Activated CD4-positive, alpha-beta T cell treated with anti-CD3 and anti-CD28 coated beads, Interleukin-2, amount 50 U/mL, for 1 hour (primary cell): ENCODE data around the gene CNP.
"Not testable (repeated sequence)": the region's sequence is repeated elsewhere in the genome, so short reads cannot be mapped to it uniquely, and the experiment has no call there.

Experiments
- DNase-seq: peaks from one replicate; pipeline ENCODE4 v3.0.0-alpha.2; 2020

CNP gene

GRCh38 chr17:41966463-41967140 is at the start of gene CNP:
Gene CNP (plus strand): TSS chr17:41966795. CDS start chr17:41966885, 90 bp downstream.
- DNase-seq, result peak; percentile 89

GRCh38 chr17:41917192-41917591 is 49.4 kb upstream of the CNP start:
- DNase-seq, result no peak

GRCh38 chr17:41917679-41918313 is 48.8 kb upstream of the CNP start:
- peak; percentile 31 for DNase-seq

- peak; percentile 92 for DNase-seq
Measured at GRCh38 chr17:41918314-41919164, 48.1 kb upstream of the CNP start, which contains the start of gene ACLY. Gene ACLY (minus strand): TSS chr17:41918951. CDS start chr17:41913873, 5,078 bp downstream.

- peak; percentile 10 for DNase-seq
Measured at GRCh38 chr17:41919165-41919817, 47.3 kb upstream of the CNP start.

- DNase-seq, result no peak
Measured at GRCh38 chr17:41919840-41920579, 46.6 kb upstream of the CNP start.

GRCh38 chr17:41920580-41920955 is 46.0 kb upstream of the CNP start:
- no peak for DNase-seq

GRCh38 chr17:41925991-41926590 is 40.5 kb upstream of the CNP start:
- DNase-seq, result no peak

- no peak for DNase-seq
Measured at GRCh38 chr17:41928693-41929251, 37.8 kb upstream of the CNP start.

- DNase-seq, result peak; percentile 97
Measured at GRCh38 chr17:41930009-41930832, 36.4 kb upstream of the CNP start, which contains the start of gene ODAD4. Gene ODAD4 (plus strand): TSS chr17:41930617. CDS start chr17:41930724, 107 bp downstream.

GRCh38 chr17:41930833-41931156 is 35.8 kb upstream of the CNP start:
- not testable (repeated sequence) for DNase-seq

- not testable (repeated sequence) for DNase-seq
Measured at GRCh38 chr17:41931715-41932114, 34.9 kb upstream of the CNP start.

- no peak for DNase-seq
Measured at GRCh38 chr17:41932816-41933389, 33.7 kb upstream of the CNP start.

- DNase-seq, result no peak
Measured at GRCh38 chr17:41935641-41936040, 31.0 kb upstream of the CNP start.

- DNase-seq, result no peak
Measured at GRCh38 chr17:41937970-41938954, 28.3 kb upstream of the CNP start.

- DNase-seq, result no peak
Measured at GRCh38 chr17:41939044-41939692, 27.4 kb upstream of the CNP start.

- DNase-seq, result no peak
Measured at GRCh38 chr17:41939693-41940090, 26.9 kb upstream of the CNP start.

- no peak for DNase-seq
Measured at GRCh38 chr17:41941168-41941567, 25.4 kb upstream of the CNP start.
